VCaP (cell line): ENCODE data around the gene GLRA1.
"Not testable (repeated sequence)": the region's sequence is repeated elsewhere in the genome, so short reads cannot be mapped to it uniquely, and the experiment has no call there.

Experiments used
- H3K27ac ChIP-seq: fragments of 450-650 bp; 2 replicates; pipeline ENCODE4 v1.5.1; 2017
- TF ChIP-seq, protein P1 (sequence below): fragments of 450-650 bp; conservative IDR thresholded peaks from 2 replicates; pipeline ENCODE4 v1.5.1; 2017; ENCODE audit warnings: mild to moderate bottlenecking, moderate library complexity

Gene GLRA1

DNA sequence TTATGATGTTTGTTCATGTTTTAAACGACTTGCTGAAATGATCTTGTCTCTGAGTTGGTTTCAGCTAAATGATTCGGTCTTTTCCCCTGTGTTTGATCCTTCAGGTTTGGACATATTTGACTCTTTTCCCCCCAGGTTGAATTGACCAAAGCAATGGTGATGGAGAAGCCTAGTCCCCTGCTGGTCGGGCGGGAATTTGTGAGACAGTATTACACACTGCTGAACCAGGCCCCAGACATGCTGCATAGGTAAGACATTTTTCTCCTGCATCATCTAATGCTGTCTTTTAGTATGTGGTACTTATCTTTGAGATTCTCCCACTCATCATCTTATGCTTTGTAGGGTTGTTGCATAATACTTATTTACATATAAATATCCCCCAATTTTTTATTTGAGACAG is 138.2 kb downstream of the GLRA1 start:
- TF ChIP-seq, protein P1, sequence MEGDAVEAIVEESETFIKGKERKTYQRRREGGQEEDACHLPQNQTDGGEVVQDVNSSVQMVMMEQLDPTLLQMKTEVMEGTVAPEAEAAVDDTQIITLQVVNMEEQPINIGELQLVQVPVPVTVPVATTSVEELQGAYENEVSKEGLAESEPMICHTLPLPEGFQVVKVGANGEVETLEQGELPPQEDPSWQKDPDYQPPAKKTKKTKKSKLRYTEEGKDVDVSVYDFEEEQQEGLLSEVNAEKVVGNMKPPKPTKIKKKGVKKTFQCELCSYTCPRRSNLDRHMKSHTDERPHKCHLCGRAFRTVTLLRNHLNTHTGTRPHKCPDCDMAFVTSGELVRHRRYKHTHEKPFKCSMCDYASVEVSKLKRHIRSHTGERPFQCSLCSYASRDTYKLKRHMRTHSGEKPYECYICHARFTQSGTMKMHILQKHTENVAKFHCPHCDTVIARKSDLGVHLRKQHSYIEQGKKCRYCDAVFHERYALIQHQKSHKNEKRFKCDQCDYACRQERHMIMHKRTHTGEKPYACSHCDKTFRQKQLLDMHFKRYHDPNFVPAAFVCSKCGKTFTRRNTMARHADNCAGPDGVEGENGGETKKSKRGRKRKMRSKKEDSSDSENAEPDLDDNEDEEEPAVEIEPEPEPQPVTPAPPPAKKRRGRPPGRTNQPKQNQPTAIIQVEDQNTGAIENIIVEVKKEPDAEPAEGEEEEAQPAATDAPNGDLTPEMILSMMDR = no peak
- H3K27ac ChIP-seq = no peak overlapping the region

DNA sequence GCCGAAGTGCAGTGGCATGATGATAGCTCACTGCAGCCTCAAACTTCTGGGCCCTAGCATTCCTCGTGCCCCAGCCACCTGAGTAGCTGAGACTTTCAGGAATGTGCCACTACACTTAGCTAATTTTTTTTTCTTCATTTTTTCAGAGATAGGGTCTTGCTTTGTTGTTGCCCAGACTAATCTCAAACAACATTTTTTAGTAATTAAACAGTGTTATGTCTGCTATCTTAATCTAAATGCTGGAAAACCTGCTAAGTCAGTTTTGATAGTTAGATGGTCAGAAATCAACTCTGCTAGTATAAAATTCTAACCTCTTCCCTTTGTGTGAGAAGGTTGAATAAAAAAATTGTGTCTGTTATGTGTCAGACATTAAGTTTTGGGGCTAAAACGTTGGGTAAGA is 140.5 kb downstream of the GLRA1 start:
- TF ChIP-seq, protein P1 = no peak
- H3K27ac ChIP-seq = no peak overlapping the region

DNA sequence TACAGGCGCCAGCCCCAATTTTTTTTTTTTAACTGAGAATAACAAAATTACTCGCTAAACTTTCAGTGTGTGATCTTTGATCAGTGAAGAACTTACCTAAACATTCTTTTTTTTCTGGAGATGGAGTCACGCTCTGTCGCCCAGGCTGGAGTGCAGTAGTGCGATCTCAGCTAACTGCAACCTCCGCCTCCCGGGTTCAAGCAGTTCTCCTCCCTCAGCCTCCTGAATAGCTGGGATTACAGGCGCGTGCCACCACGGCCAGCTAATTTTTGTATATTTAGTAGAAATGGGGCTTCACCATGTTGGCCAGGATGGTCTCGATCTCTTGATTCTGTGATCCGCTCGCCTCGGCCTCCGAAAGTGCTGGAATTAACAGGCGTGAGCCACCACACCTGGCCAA is 141.0 kb downstream of the GLRA1 start:
- H3K27ac ChIP-seq = not testable (repeated sequence)

DNA sequence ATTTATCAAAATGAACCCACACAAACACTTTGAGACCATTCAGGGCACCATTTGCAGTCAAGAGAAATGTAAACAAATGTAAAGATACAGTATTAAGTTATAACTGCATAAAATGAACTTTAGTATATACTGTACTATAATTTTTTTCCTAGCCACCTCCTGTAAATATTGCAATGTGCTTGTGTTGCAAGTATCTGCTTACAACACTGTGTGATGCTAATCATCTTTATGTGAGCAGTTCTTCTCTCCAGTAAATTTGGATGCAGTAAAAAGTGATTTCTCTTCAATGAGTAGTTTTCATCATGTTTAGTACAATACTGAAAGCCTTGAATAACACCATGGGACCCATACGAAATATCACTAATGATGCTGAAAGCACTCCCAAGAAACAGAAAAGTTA is 143.4 kb downstream of the GLRA1 start:
- TF ChIP-seq, protein P1 = no peak
- peak overlapping the region; percentile 68 for H3K27ac ChIP-seq

DNA sequence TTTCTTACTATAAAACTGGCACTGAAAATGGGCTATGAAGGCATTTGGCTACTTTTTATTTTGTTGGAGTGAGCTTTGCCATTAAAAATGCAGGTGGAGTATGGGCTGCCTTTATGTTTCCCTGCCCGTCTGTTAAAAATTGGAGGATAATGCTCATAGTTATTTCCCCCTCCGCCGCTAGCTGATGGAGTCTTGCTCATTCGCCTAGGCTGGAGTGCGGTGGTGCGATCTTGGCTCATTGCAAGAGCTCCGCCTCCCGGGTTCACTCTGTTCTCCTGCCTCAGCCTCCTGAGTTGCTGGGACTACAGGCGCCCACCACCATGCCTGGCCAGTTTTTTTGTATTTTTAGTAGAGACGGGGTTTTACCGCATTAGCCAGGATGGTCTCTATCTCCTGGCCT is 144.3 kb downstream of the GLRA1 start:
- TF ChIP-seq, protein P1 = no peak
- peak overlapping the region; percentile 68 for H3K27ac ChIP-seq

DNA sequence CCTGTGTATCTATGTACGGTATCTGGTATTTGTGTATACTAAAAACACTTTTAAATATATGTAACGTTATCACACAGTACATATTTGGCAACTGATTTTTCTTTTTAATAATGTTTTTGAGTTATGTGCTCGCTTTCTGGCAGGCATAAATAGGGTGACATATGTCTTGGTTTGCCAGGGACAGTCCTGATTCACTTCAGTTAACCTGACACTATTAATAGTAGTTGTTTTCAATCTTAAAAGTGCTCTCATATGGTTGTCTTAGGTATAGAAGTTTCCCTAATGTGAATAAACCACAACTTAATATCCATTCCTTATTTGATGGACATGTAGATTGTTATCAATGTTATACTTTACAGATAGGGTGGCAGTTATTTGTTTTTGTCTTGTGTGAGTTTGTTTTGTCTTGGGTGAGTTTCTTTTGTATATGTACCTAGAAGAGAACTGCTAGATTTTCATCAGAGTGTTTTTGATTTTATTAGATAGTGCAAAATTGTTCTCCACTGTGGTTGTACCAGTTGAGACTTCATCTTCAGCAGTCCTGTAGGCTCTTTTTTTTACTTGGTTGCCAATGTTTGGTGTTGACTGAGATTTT is 145.0 kb downstream of the GLRA1 start:
- TF ChIP-seq, protein P1 = no peak
- peak overlapping the region; percentile 68 for H3K27ac ChIP-seq

DNA sequence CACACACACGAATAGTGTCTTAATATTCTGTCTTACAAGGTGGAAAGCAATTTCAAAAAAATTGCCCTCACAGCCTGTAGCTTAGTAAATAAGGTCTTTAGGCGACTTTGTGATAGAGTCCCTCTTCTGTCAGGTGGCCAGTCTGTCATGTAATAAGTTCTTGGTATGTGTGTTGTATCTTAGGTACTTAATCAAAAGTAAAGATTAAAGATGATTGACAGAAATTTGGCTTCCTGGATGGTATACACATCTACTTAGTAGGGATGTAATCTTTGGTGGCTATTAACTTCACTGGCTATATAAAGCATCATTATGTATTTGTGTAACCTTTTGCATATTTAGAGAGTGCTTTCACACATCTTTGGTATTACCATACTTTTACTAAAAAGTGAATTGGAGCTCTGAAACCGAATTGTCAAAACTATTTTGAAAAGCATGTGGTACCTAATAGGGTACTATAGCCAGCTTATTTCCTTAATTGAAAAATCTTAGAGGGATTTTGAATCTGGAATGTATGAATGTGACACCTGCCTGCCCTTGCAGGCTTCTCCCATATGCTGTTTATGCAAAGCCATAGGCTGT is 149.5 kb downstream of the GLRA1 start:
- TF ChIP-seq, protein P1 = no peak
- H3K27ac ChIP-seq = peak overlapping the region; percentile 96; the same call in 1 of the 2 replicates

DNA sequence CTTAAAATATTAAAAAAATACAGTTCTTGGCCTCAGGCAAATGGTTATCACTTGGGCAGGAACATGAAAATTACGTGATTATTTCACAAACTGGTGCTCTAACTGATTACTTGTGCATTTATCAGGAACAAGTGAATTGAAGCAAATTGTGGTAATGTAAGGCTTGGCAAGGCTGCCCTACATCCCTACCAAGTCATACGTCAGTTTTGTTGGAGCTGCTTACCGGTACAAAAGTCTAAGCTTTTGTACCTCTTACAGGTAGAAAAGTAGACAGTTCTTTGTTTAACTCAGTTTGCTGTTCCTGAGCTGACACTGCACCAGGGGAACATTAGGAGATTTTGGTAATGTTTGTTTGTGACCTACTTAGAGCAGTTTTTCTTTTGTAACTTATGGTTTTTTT is 150.7 kb downstream of the GLRA1 start:
- peak overlapping the region; percentile 96 for H3K27ac ChIP-seq
- TF ChIP-seq, protein P1 = no peak
